Measurements from ENCODE around the gene POLR1G.

DNA sequence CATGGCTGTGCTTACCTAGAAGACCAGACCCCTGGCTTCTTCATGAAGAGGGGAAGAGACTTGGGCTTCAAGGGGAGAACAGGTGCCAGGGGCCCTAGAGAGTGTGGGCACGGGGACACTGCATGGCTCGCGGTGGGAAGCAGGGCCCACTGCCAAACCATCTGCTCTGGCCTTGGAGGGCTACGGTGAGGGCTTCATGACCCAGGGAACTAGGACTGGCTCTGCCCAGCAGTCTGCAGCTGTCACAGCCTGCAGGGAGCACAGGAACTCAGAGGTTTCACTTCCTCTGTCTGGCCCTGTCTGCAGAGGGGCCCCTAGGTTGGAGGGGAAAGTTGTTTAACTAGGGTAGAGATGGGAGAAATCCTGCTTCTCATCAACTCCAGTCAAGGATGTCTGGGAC, 13.0 kb downstream of the POLR1G start:
- TF ChIP-seq ZNF274 (IDR thresholded peaks at IDR 0.05; ENCODE audit: low read depth, low read length) = no peak
- no peak for TF ChIP-seq YY1 (IDR thresholded peaks at IDR 0.05; ENCODE audit: insufficient read depth, insufficient read length)

All from NT2/D1 (cell line).